NCI-H345 treated with DMSO at 0.1 percent for 48 hours (cell line): ENCODE data around the gene TNFRSF4.
A peak's percentile ranks its signal among the peaks of the same experiment; 100 is the strongest.
"Not testable (repeated sequence)": the region's sequence is repeated elsewhere in the genome, so short reads cannot be mapped to it uniquely, and the experiment has no call there.

Experiments
- DNase-seq: peaks from one replicate; lab custom pipeline; 2025; ENCODE audit not compliant: unreplicated experiment; lab: John Stamatoyannopoulos, UW

Gene TNFRSF4

GRCh38 chr1:1213345-1214265 is at the start of gene TNFRSF4:
TSS of gene TNFRSF4 (minus strand) at chr1:1214153. CDS start at chr1:1214127, 26 bp downstream.
- no peak for DNase-seq

GRCh38 chr1:1262758-1263157 is 48.8 kb upstream of the TNFRSF4 start:
- DNase-seq = no peak

GRCh38 chr1:1262071-1262470 is 48.1 kb upstream of the TNFRSF4 start:
- no peak for DNase-seq

- no peak for DNase-seq
Measured at GRCh38 chr1:1260843-1261560, 47.0 kb upstream of the TNFRSF4 start.

GRCh38 chr1:1259951-1260600 is 46.1 kb upstream of the TNFRSF4 start:
- peak; percentile 31 for DNase-seq

- no peak for DNase-seq
Measured at GRCh38 chr1:1259540-1259939, 45.6 kb upstream of the TNFRSF4 start.

GRCh38 chr1:1259119-1259488 is 45.2 kb upstream of the TNFRSF4 start:
- DNase-seq = no peak

GRCh38 chr1:1256956-1257871 is 43.3 kb upstream of the TNFRSF4 start:
- DNase-seq = no peak

- no peak for DNase-seq
Measured at GRCh38 chr1:1255611-1256010, 41.7 kb upstream of the TNFRSF4 start.

- DNase-seq = no peak
Measured at GRCh38 chr1:1255078-1255477, 41.1 kb upstream of the TNFRSF4 start.

GRCh38 chr1:1254667-1254998 is 40.7 kb upstream of the TNFRSF4 start:
- no peak for DNase-seq

GRCh38 chr1:1253972-1254666 is 40.2 kb upstream of the TNFRSF4 start:
- no peak for DNase-seq

GRCh38 chr1:1253314-1253713 is 39.4 kb upstream of the TNFRSF4 start:
- no peak for DNase-seq

GRCh38 chr1:1250786-1251284 is 36.9 kb upstream of the TNFRSF4 start:
- DNase-seq = peak; percentile 60

- not testable (repeated sequence) for DNase-seq
Measured at GRCh38 chr1:1248009-1248913, 34.3 kb upstream of the TNFRSF4 start.

GRCh38 chr1:1247341-1247913 is 33.5 kb upstream of the TNFRSF4 start:
- no peak for DNase-seq

- DNase-seq = no peak
Measured at GRCh38 chr1:1246577-1247340, 32.8 kb upstream of the TNFRSF4 start, which contains the start of gene C1QTNF12. TSS of gene C1QTNF12 (minus strand) at chr1:1246722. CDS start at chr1:1246690, 32 bp downstream.
